OCI-LY1 (cell line): Measurements from ENCODE around the gene APOLD1.
"Not testable (repeated sequence)": the region's sequence is repeated elsewhere in the genome, so short reads cannot be mapped to it uniquely, and the experiment has no call there.

Experiments
- H2AFZ ChIP-seq: fragments of 200-600 bp; sonication (generic), shearing (Covaris generic); 2 replicates; pipeline ENCODE4 v1.6.0; 2014; ENCODE audit warnings: antibody characterized with exemption, mild to moderate bottlenecking, low read length
- H3F3A ChIP-seq: fragments of 200-600 bp; sonication (generic), shearing (Covaris generic); 2 replicates; pipeline ENCODE4 v1.6.0; 2014; ENCODE audit warnings: mild to moderate bottlenecking, antibody characterized with exemption, low read length, moderate library complexity; ENCODE audit not compliant: insufficient read depth
- H3K27ac ChIP-seq: fragments of 200-600 bp; sonication (generic); 2 replicates; pipeline ENCODE4 v1.5.1; 2014; ENCODE audit warnings: low read length, mixed run types, mild to moderate bottlenecking, low read depth; ENCODE audit not compliant: poor library complexity, severe bottlenecking
- H3K27me3 ChIP-seq: fragments of 200-600 bp; sonication (generic); 2 replicates; pipeline ENCODE4 v1.6.0; 2014; ENCODE audit warnings: antibody characterized with exemption, mild to moderate bottlenecking, low read length, moderate library complexity; ENCODE audit not compliant: insufficient read depth
- H3K36me3 ChIP-seq: fragments of 200-600 bp; sonication (generic); 2 replicates; pipeline ENCODE4 v1.6.1; 2014; ENCODE audit warnings: mild to moderate bottlenecking, antibody characterized with exemption, low read length, moderate library complexity, mixed read lengths; ENCODE audit not compliant: insufficient read depth
- H3K4me1 ChIP-seq: fragments of 200-600 bp; sonication (generic); 2 replicates; pipeline ENCODE4 v1.5.1; 2014; ENCODE audit warnings: mild to moderate bottlenecking, low read length, moderate library complexity; ENCODE audit not compliant: insufficient read depth, severe bottlenecking
- H3K4me2 ChIP-seq: fragments of 200-600 bp; sonication (generic), shearing (Covaris generic); 2 replicates; pipeline ENCODE4 v1.6.1; 2014; ENCODE audit warnings: low read length
- H3K4me3 ChIP-seq: fragments of 200-600 bp; sonication (generic); 2 replicates; pipeline ENCODE4 v1.5.1; 2014; ENCODE audit warnings: low read length, low read depth, mild to moderate bottlenecking, mixed read lengths; ENCODE audit not compliant: poor library complexity, severe bottlenecking
- H3K79me2 ChIP-seq: fragments of 200-600 bp; shearing (Covaris generic); 2 replicates; pipeline ENCODE4 v1.6.1; 2016; ENCODE audit warnings: mixed run types, low read length, mixed read lengths; ENCODE audit not compliant: insufficient read depth
- H3K9ac ChIP-seq: fragments of 200-600 bp; sonication (generic), shearing (Covaris generic); 2 replicates; pipeline ENCODE4 v1.6.1; 2014; ENCODE audit warnings: mild to moderate bottlenecking, low read length, mixed read lengths
- H3K9me2 ChIP-seq: fragments of 200-600 bp; sonication (generic), shearing (Covaris generic); 2 replicates; pipeline ENCODE4 v1.6.1; 2014; ENCODE audit warnings: low read depth, mild to moderate bottlenecking, low read length, mixed read lengths
- H3K9me3 ChIP-seq: fragments of 200-600 bp; shearing (Covaris generic); 2 replicates; pipeline ENCODE4 v1.6.1; 2014; ENCODE audit warnings: low read length, mixed read lengths
- H4K20me1 ChIP-seq: fragments of 200-600 bp; sonication (generic), shearing (Covaris generic); 2 replicates; pipeline ENCODE4 v1.6.0; 2016; ENCODE audit warnings: mild to moderate bottlenecking, low read length; ENCODE audit not compliant: insufficient read depth
- CTCF ChIP-seq: fragments of 200-600 bp; sonication (generic), shearing (Covaris generic); IDR thresholded peaks from 2 replicates; pipeline ENCODE4 v1.5.1; 2017; ENCODE audit warnings: mild to moderate bottlenecking, antibody characterized with exemption, low read length, moderate library complexity, mixed read lengths
- EZH2 ChIP-seq: fragments of 200-600 bp; sonication (generic), shearing (Covaris generic); IDR thresholded peaks from 2 replicates; pipeline ENCODE4 v1.8.0; 2017; ENCODE audit warnings: borderline replicate concordance, mixed run types, mild to moderate bottlenecking, antibody characterized with exemption, low read length, moderate library complexity, mixed read lengths

APOLD1 gene

GRCh38 chr12:12804432-12804886, 19.0 kb downstream of the APOLD1 start:
- TF ChIP-seq EZH2: no peak
- no peak for TF ChIP-seq CTCF
- no peaks in the 10 kb centered on the region for H3K9me3 ChIP-seq
- H2AFZ ChIP-seq: no peak overlapping the region
- no peaks in the 10 kb centered on the region for H3K9me2 ChIP-seq
- no peak overlapping the region for H3K27ac ChIP-seq
- no peaks in the 10 kb centered on the region for H3K36me3 ChIP-seq
- H3K79me2 ChIP-seq: no peaks in the 10 kb centered on the region
- H3K4me1 ChIP-seq: peaks cover 11% of the 10 kb centered on the region
- H3K4me3 ChIP-seq: no peak overlapping the region
- H3K27me3 ChIP-seq: peaks cover under 1% of the 10 kb centered on the region; the same call in 1 of the 2 replicates
- H4K20me1 ChIP-seq: no peaks in the 10 kb centered on the region
- no peaks in the 10 kb centered on the region for H3F3A ChIP-seq
- H3K4me2 ChIP-seq: no peak overlapping the region
- no peak overlapping the region for H3K9ac ChIP-seq

- Histone ChIP-seq H2AFZ (no peak overlapping the region), H3K4me1 (peaks cover 11% of the 10 kb centered on the region), H3K27me3 (no peaks in the 10 kb centered on the region), H3K4me3 (no peak overlapping the region), H3K9me2 (no peaks in the 10 kb centered on the region), H3K27ac (no peak overlapping the region), H3K4me2 (no peak overlapping the region), H3K9me3 (no peaks in the 10 kb centered on the region), H3K79me2 (no peaks in the 10 kb centered on the region), H4K20me1 (no peaks in the 10 kb centered on the region), H3K9ac (no peak overlapping the region), H3F3A (no peaks in the 10 kb centered on the region), H3K36me3 (no peaks in the 10 kb centered on the region)
- TF ChIP-seq CTCF: no peak
- TF ChIP-seq EZH2: no peak
Observed at GRCh38 chr12:12806784-12807516, 21.5 kb downstream of the APOLD1 start.

- not testable (repeated sequence) for H3F3A ChIP-seq, H3K9me2 ChIP-seq, H3K27ac ChIP-seq, H3K36me3 ChIP-seq, H3K4me2 ChIP-seq, H3K27me3 ChIP-seq, H4K20me1 ChIP-seq, H3K79me2 ChIP-seq, H3K4me3 ChIP-seq, H3K9ac ChIP-seq, H2AFZ ChIP-seq, H3K9me3 ChIP-seq
- peaks cover 11% of the 10 kb centered on the region for H3K4me1 ChIP-seq
Observed at GRCh38 chr12:12807517-12807903, 22.1 kb downstream of the APOLD1 start.
